NCI-H82 treated with DMSO at 0.1 percent for 48 hours (cell line): ENCODE results near the gene TAGLN3.
"Not testable (repeated sequence)": the region's sequence is repeated elsewhere in the genome, so short reads cannot be mapped to it uniquely, and the experiment has no call there.

ENCODE experiments used
- DNase-seq: peaks from one replicate; lab custom pipeline; 2025; ENCODE audit not compliant: unreplicated experiment; lab: John Stamatoyannopoulos, UW

The TAGLN3 gene

GRCh38 chr3:112007633-112008032 is 8.9 kb downstream of the TAGLN3 start:
- no peak for DNase-seq

- DNase-seq, result no peak
These were observed 10.9 kb downstream of the TAGLN3 start for GRCh38 chr3:112009670-112010069.

GRCh38 chr3:112010636-112011035 is 11.9 kb downstream of the TAGLN3 start:
- peak; percentile 33 for DNase-seq

GRCh38 chr3:112011376-112011940 is 12.7 kb downstream of the TAGLN3 start:
- no peak for DNase-seq

GRCh38 chr3:112012205-112012992 is 13.7 kb downstream of the TAGLN3 start:
- no peak for DNase-seq

GRCh38 chr3:112013058-112013783 is 14.5 kb downstream of the TAGLN3 start:
- DNase-seq, result no peak

GRCh38 chr3:112013784-112014143 is 15.0 kb downstream of the TAGLN3 start:
- no peak for DNase-seq

GRCh38 chr3:112017091-112017490 is 18.4 kb downstream of the TAGLN3 start:
- no peak for DNase-seq

GRCh38 chr3:112018712-112019111 is 20.0 kb downstream of the TAGLN3 start:
- DNase-seq, result no peak

- no peak for DNase-seq
These were observed 21.0 kb downstream of the TAGLN3 start for GRCh38 chr3:112019716-112020115.

- DNase-seq, result no peak
These were observed 22.0 kb downstream of the TAGLN3 start for GRCh38 chr3:112020674-112021085.

- DNase-seq, result no peak
These were observed 28.4 kb downstream of the TAGLN3 start for GRCh38 chr3:112027142-112027541.

- no peak for DNase-seq
These were observed 29.1 kb downstream of the TAGLN3 start for GRCh38 chr3:112027826-112028225.

- no peak for DNase-seq
These were observed 32.2 kb downstream of the TAGLN3 start for GRCh38 chr3:112030901-112031300.

- DNase-seq, result no peak
These were observed 33.5 kb downstream of the TAGLN3 start for GRCh38 chr3:112032098-112032731.

- no peak for DNase-seq
These were observed 35.7 kb downstream of the TAGLN3 start, which contains the start of gene TMPRSS7 for GRCh38 chr3:112034436-112034835. Gene TMPRSS7, plus strand, starts transcription at chr3:112034736. Its CDS starts 110 bp downstream, at chr3:112034846.

- DNase-seq, result no peak
These were observed 36.5 kb downstream of the TAGLN3 start for GRCh38 chr3:112035241-112035640.

GRCh38 chr3:112037194-112037593 is 38.5 kb downstream of the TAGLN3 start:
- not testable (repeated sequence) for DNase-seq

GRCh38 chr3:112038863-112039262 is 40.1 kb downstream of the TAGLN3 start:
- DNase-seq, result no peak

GRCh38 chr3:112041321-112041720 is 42.6 kb downstream of the TAGLN3 start:
- DNase-seq, result no peak

- DNase-seq, result no peak
These were observed 44.1 kb downstream of the TAGLN3 start for GRCh38 chr3:112042842-112043280.
